Measurements from ENCODE around the gene USP11. TPM values are rescaled to one million over a fixed set of nuclear protein-coding genes. Genes with fewer than 3 reads are reported as not detected.

USP11 gene
- polyA plus RNA-seq, 1 experiment: 39.9 TPM

- ChIA-PET CTCF (interaction anchor here (0.6 to 0.7 kb wide), 2 partner anchors 172 to 313 kb away, joined by 3 read pairs; no protein-coding TSS in a partner anchor), POLR2A (no interaction called here)
- H3K4me3 ChIP-seq (ENCODE audit: low read depth, low read length): no peak overlapping the region
- DNase-seq (ENCODE audit: low read depth): no peak
- H3K27me3 ChIP-seq (ENCODE audit: control insufficient read depth, insufficient read depth, low read length): no peaks in the 10 kb centered on the region
- H3K36me3 ChIP-seq (ENCODE audit: control insufficient read depth, insufficient read depth, low read length): peaks cover 45% of the 10 kb centered on the region
- TF ChIP-seq CTCF (IDR thresholded peaks at IDR 0.05; ENCODE audit: insufficient read depth, low read depth, low read length): no peak
These were observed 22.0 kb upstream of the USP11 start for GRCh38 chrX:47210661-47211425.

- H3K27me3 ChIP-seq (ENCODE audit: control insufficient read depth, insufficient read depth, low read length): no peaks in the 10 kb centered on the region
- no peak overlapping the region for H3K4me3 ChIP-seq (ENCODE audit: low read depth, low read length)
- ChIA-PET POLR2A (no interaction called here), CTCF (no interaction called here)
- TF ChIP-seq CTCF (IDR thresholded peaks at IDR 0.05; ENCODE audit: insufficient read depth, low read depth, low read length): no peak
- DNase-seq (ENCODE audit: low read depth): no peak
- peaks cover 40% of the 10 kb centered on the region for H3K36me3 ChIP-seq (ENCODE audit: control insufficient read depth, insufficient read depth, low read length)
These were observed 20.2 kb upstream of the USP11 start for GRCh38 chrX:47212381-47213293.

- TF ChIP-seq CTCF (IDR thresholded peaks at IDR 0.05; ENCODE audit: insufficient read depth, low read depth, low read length): no peak
- CTCF ChIA-PET: interaction anchor here (1.5 kb wide), 1 partner anchor 20 kb away, joined by 3 read pairs; no protein-coding TSS in a partner anchor
- DNase-seq (ENCODE audit: low read depth): no peak
- H3K4me3 ChIP-seq (ENCODE audit: low read depth, low read length): no peak overlapping the region
- H3K36me3 ChIP-seq (ENCODE audit: control insufficient read depth, insufficient read depth, low read length): peaks cover 30% of the 10 kb centered on the region
- POLR2A ChIA-PET: no interaction called here
- no peaks in the 10 kb centered on the region for H3K27me3 ChIP-seq (ENCODE audit: control insufficient read depth, insufficient read depth, low read length)
These were observed 18.3 kb upstream of the USP11 start for GRCh38 chrX:47214435-47215077.

- TF ChIP-seq CTCF (IDR thresholded peaks at IDR 0.05; ENCODE audit: insufficient read depth, low read depth, low read length): no peak
- DNase-seq (ENCODE audit: low read depth): no peak
- no peak overlapping the region for H3K4me3 ChIP-seq (ENCODE audit: low read depth, low read length)
- H3K36me3 ChIP-seq (ENCODE audit: control insufficient read depth, insufficient read depth, low read length): peaks cover 24% of the 10 kb centered on the region
- ChIA-PET CTCF (interaction anchor here (1.5 kb wide), 1 partner anchor 21 kb away, joined by 3 read pairs; no protein-coding TSS in a partner anchor), POLR2A (interaction anchor here (0.7 kb wide), 1 partner anchor 320 kb away, joined by 3 read pairs; no protein-coding TSS in a partner anchor)
- no peaks in the 10 kb centered on the region for H3K27me3 ChIP-seq (ENCODE audit: control insufficient read depth, insufficient read depth, low read length)
These were observed 17.4 kb upstream of the USP11 start for GRCh38 chrX:47215291-47215900.

All from BJ (cell line).